SK-N-SH (cell line): ENCODE data around the gene FAM174B. TPM values are rescaled to one million over a fixed set of nuclear protein-coding genes. Genes with fewer than 3 reads are reported as not detected.

Source experiments
- CTCF ChIA-PET: fragments of 300-600, 350-600 bp; formaldehyde crosslinking; extraction: SDS; loops from one replicate; lab custom pipeline; 2021; lab: Yijun Ruan, JAX
- POLR2A ChIA-PET: fragments of 350-600 bp; sonication (Branson Sonifier 250); formaldehyde crosslinking; extraction: SDS; loops from one replicate; lab custom pipeline; 2020; ENCODE audit warnings: antibody characterized with exemption, inconsistent platforms; lab: Yijun Ruan, JAX
- DNase-seq: peaks from one replicate; pipeline ENCODE4 v3.0.0; 2012
- H2AFZ ChIP-seq: fragments of 200-600 bp; sonication (generic); 2 replicates; pipeline ENCODE4 v1.8.1; 2016; ENCODE audit warnings: antibody characterized with exemption, mild to moderate bottlenecking, low read depth
- H3F3A ChIP-seq: fragments of 200-600 bp; sonication (generic); replicated peaks from 2 replicates; pipeline ENCODE3; 2016; ENCODE audit warnings: antibody characterized with exemption, mild to moderate bottlenecking; ENCODE audit not compliant: insufficient read depth
- H3K27ac ChIP-seq, 2 experiments: fragments of 200-500 bp in 1 of 2; fragments of 200-600 bp in 1 of 2; sonication (Bioruptor generic) in 1 of 2; sonication (generic), shearing (Covaris generic) in 1 of 2; 2 replicates each; pipeline versions ENCODE4 v1.5.1 to v1.6.1; 2014 to 2016; ENCODE audit warnings: low read depth in 2 of 2, inconsistent platforms in 1 of 2, low read length in 1 of 2, mild to moderate bottlenecking in 1 of 2, mixed read lengths in 1 of 2
- H3K27me3 ChIP-seq: fragments of 200-600 bp; sonication (generic), shearing (Covaris generic); 2 replicates; pipeline ENCODE4 v1.6.1; 2016; ENCODE audit warnings: mixed run types; ENCODE audit not compliant: insufficient read depth
- H3K36me3 ChIP-seq, 2 experiments: fragments of 200-500 bp in 1 of 2; fragments of 200-600 bp in 1 of 2; sonication (Bioruptor generic) in 1 of 2; sonication (generic) in 1 of 2; replicated peaks in 1 of 2; 2 replicates each; pipeline versions ENCODE3 to v1.5.1; 2014 to 2016; ENCODE audit warnings: low read length in 1 of 2, mild to moderate bottlenecking in 1 of 2; ENCODE audit not compliant: insufficient read depth in 2 of 2, control insufficient read depth in 1 of 2
- H3K4me1 ChIP-seq, 2 experiments: fragments of 200-500 bp in 1 of 2; fragments of 200-600 bp in 1 of 2; sonication (Bioruptor generic) in 1 of 2; sonication (generic), shearing (Covaris generic) in 1 of 2; 2 replicates each; pipeline versions ENCODE4 v1.5.1 to v1.6.1; 2014 to 2016; ENCODE audit warnings: low read depth in 1 of 2, low read length in 1 of 2, mixed run types in 1 of 2; ENCODE audit not compliant: insufficient read depth in 2 of 2, control insufficient read depth in 1 of 2
- H3K4me2 ChIP-seq: fragments of 200-600 bp; sonication (generic), shearing (Covaris generic); 2 replicates; pipeline ENCODE4 v1.6.1; 2017; ENCODE audit warnings: mixed run types
- H3K4me3 ChIP-seq, 2 experiments: fragments of 200-500 bp in 1 of 2; fragments of 200-600 bp in 1 of 2; sonication (Bioruptor generic) in 1 of 2; sonication (generic), shearing (Covaris generic) in 1 of 2; 2 replicates each; pipeline versions ENCODE4 v1.5.1 to v1.8.1; 2014 to 2016; ENCODE audit warnings: low read depth in 2 of 2, inconsistent platforms in 1 of 2, low read length in 1 of 2, mild to moderate bottlenecking in 1 of 2, mixed read lengths in 1 of 2, moderate library complexity in 1 of 2
- H3K79me2 ChIP-seq: fragments of 200-600 bp; sonication (generic); 2 replicates; pipeline ENCODE4 v1.8.1; 2017; ENCODE audit warnings: mild to moderate bottlenecking; ENCODE audit not compliant: insufficient read depth
- H3K9ac ChIP-seq: fragments of 200-600 bp; sonication (generic); 2 replicates; pipeline ENCODE4 v1.6.1; 2017; ENCODE audit warnings: mixed run types
- H3K9me2 ChIP-seq: fragments of 200-600 bp; sonication (generic); 2 replicates; pipeline ENCODE4 v1.6.1; 2017; ENCODE audit warnings: mixed run types
- H3K9me3 ChIP-seq: fragments of 200-600 bp; sonication (generic); 2 replicates; pipeline ENCODE4 v1.6.1; 2017; ENCODE audit warnings: mixed run types, mild to moderate bottlenecking, moderate library complexity
- H4K20me1 ChIP-seq: fragments of 200-600 bp; sonication (generic); 2 replicates; pipeline ENCODE4 v1.6.1; 2017; ENCODE audit warnings: mild to moderate bottlenecking, mixed run types; ENCODE audit not compliant: insufficient read depth
- ELF1 ChIP-seq: IDR thresholded peaks from 2 replicates; pipeline ENCODE4 v1.4.0; 2012
- EZH2phosphoT487 ChIP-seq: fragments of 200-600 bp; sonication (generic); IDR thresholded peaks from 2 replicates; pipeline ENCODE4 v1.6.1; 2017; ENCODE audit warnings: low read depth, mixed run types, mild to moderate bottlenecking, antibody characterized with exemption, moderate library complexity, borderline replicate concordance
- GABPA ChIP-seq: IDR thresholded peaks from 2 replicates; pipeline ENCODE4 v1.4.0; 2012; ENCODE audit warnings: low read depth, mild to moderate bottlenecking
- GATA2 ChIP-seq: sonication (generic); formaldehyde crosslinking; IDR thresholded peaks from 2 replicates; pipeline ENCODE4 v1.5.0; 2020; ENCODE audit warnings: mild to moderate bottlenecking, missing genetic modification reagents
- POLR2AphosphoS5 ChIP-seq: IDR thresholded peaks from 2 replicates; pipeline ENCODE4 v1.6.1; 2012; ENCODE audit warnings: low read depth, low read length
- RAD21 ChIP-seq: IDR thresholded peaks from 2 replicates; pipeline ENCODE4 v1.6.1; 2012; ENCODE audit warnings: mild to moderate bottlenecking, low read length
- SIN3A ChIP-seq: IDR thresholded peaks from 2 replicates; pipeline ENCODE4 v1.6.1; 2012; ENCODE audit warnings: low read depth, mild to moderate bottlenecking, low read length, moderate library complexity, borderline replicate concordance
- TCF12 ChIP-seq: IDR thresholded peaks from 2 replicates; pipeline ENCODE4 v1.4.0; 2012
- TEAD4 ChIP-seq: IDR thresholded peaks from 2 replicates; pipeline ENCODE4 v1.4.0; 2012; ENCODE audit warnings: mild to moderate bottlenecking, borderline replicate concordance; ENCODE audit not compliant: insufficient read depth
- WGBS: methylation state at CpG from one replicate; pipeline ENCODE4 v1.1.6; 2017; ENCODE audit warnings: low lambda C conversion rate; 5-methylcytosine and 5-hydroxymethylcytosine counted together
- polyA plus RNA-seq, 3 experiments: library from polyadenylated mRNA; depleted of rRNA; stranded (reverse); fragments of >200 nt; gene quantifications; 2 replicates each; pipeline ENCODE4 v1.2.3, GENCODE V29; 2012
- TF ChIP-seq, protein P1 (sequence below): fragments of 150-350 bp; IDR thresholded peaks from 2 replicates; pipeline ENCODE4 v1.6.1; 2016; ENCODE audit warnings: mild to moderate bottlenecking, low read depth, low read length
- TF ChIP-seq, protein P2 (sequence below): IDR thresholded peaks from 2 replicates; pipeline ENCODE4; 2012

Gene FAM174B
- polyA plus RNA-seq, 1 of the 3 experiments (the other 2 are of a cell fraction): 0.30 TPM

DNA sequence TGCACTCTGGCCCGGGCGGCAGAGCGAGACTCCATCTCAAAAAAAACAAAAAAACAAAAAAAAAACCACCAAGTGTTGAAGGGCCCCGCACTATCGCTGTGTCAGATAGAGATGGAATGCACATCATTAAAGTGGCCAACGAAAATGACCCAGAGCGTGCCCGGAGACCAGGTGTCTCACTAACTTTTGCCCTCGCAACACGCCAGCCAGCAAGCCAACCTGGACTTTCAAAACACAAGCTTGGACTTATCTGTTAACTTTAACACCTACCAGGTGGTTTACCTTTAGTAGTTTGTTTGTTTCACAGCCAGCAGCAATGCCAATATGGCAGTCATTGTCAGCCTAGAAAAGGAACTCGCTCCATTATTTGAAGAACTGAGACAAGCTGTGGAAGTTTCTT lies 28.6 kb downstream of the FAM174B start:
- no peak for DNase-seq
- H2AFZ ChIP-seq: no peak overlapping the region
- peaks cover 0 to 7% of the 10 kb centered on the region in 2 experiments; a peak in 1 of 4 replicates for H3K4me1 ChIP-seq
- H3F3A ChIP-seq: no peaks in the 10 kb centered on the region
- H3K9me3 ChIP-seq: no peaks in the 10 kb centered on the region
- ChIA-PET POLR2A (no interaction called here), CTCF (interaction anchor here (0.7 kb wide), 1 partner anchor 46 kb away, joined by 3 read pairs; no protein-coding TSS in a partner anchor)
- H3K36me3 ChIP-seq: no peaks in the 10 kb centered on the region
- no peaks in the 10 kb centered on the region for H3K9me2 ChIP-seq
- H3K79me2 ChIP-seq: no peaks in the 10 kb centered on the region
- H3K27ac ChIP-seq: no peak overlapping the region
- 73% methylated on average over 11 of the region's 11 CpGs for whole genome bisulfite sequencing
- H3K27me3 ChIP-seq: no peaks in the 10 kb centered on the region
- no peak overlapping the region for H3K4me2 ChIP-seq
- H4K20me1 ChIP-seq: no peaks in the 10 kb centered on the region
- no peak overlapping the region for H3K4me3 ChIP-seq
- no peak overlapping the region for H3K9ac ChIP-seq
- TF ChIP-seq EZH2phosphoT487 (no peak), GABPA (no peak), RAD21 (no peak)

DNA sequence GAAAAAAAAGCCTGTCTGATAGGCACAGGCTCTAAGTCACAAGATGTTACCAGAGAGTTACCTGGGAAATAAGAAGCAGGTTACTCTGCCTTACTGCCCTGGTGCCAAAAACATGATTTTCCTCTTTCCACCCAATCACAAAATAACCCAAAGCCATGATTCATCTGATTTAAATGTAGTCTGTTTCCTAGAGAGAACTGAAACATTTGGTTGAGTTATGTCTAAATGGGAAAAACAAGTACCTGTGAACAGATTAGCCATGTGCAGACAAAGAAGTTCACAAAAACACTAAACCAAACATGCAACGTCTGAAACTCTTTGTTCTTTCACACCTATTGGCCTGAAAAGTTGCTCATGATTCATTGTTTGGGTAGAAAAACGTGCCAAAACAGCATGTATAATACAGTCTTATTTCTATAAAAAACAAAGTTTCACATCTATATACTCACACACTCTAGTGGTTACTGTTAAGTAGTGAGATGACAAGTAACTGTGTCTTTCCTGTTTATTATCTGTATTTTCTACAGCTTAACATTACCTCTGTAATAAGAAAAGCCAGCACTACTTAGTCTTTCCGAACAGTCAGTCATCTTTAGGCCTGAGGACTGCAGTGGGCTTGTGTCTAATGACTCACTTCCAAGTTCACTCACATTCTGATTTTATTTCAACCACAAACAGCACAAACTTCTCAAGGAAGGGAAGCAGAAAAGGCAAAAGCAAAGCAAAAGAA lies 30.2 kb downstream of the FAM174B start:
- Histone ChIP-seq H3K27ac (no peak overlapping the region), H3K4me2 (no peak overlapping the region), H3K9ac (no peak overlapping the region), H2AFZ (no peak overlapping the region), H3K36me3 (no peaks in the 10 kb centered on the region), H3K9me2 (no peaks in the 10 kb centered on the region), H3F3A (no peaks in the 10 kb centered on the region), H3K4me3 (no peak overlapping the region), H4K20me1 (no peaks in the 10 kb centered on the region), H3K9me3 (no peaks in the 10 kb centered on the region), H3K4me1 (peaks cover 0 to 7% of the 10 kb centered on the region in 2 experiments; a peak in 1 of 4 replicates), H3K79me2 (no peaks in the 10 kb centered on the region), H3K27me3 (no peaks in the 10 kb centered on the region)
- CTCF ChIA-PET: interaction anchor here (1.3 kb wide), 1 partner anchor 63 kb away, joined by 3 read pairs; no protein-coding TSS in a partner anchor
- POLR2A ChIA-PET: no interaction called here
- DNase-seq: no peak
- TF ChIP-seq POLR2AphosphoS5 (no peak), TEAD4 (no peak), TCF12 (no peak), GABPA (no peak), SIN3A (no peak), GATA2 (no peak), RAD21 (no peak), ELF1 (no peak)
- TF ChIP-seq, protein P1, sequence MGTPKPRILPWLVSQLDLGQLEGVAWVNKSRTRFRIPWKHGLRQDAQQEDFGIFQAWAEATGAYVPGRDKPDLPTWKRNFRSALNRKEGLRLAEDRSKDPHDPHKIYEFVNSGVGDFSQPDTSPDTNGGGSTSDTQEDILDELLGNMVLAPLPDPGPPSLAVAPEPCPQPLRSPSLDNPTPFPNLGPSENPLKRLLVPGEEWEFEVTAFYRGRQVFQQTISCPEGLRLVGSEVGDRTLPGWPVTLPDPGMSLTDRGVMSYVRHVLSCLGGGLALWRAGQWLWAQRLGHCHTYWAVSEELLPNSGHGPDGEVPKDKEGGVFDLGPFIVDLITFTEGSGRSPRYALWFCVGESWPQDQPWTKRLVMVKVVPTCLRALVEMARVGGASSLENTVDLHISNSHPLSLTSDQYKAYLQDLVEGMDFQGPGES: no peak
- TF ChIP-seq, protein P2, sequence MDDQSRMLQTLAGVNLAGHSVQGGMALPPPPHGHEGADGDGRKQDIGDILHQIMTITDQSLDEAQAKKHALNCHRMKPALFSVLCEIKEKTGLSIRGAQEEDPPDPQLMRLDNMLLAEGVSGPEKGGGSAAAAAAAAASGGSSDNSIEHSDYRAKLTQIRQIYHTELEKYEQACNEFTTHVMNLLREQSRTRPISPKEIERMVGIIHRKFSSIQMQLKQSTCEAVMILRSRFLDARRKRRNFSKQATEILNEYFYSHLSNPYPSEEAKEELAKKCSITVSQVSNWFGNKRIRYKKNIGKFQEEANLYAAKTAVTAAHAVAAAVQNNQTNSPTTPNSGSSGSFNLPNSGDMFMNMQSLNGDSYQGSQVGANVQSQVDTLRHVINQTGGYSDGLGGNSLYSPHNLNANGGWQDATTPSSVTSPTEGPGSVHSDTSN: no peak
- TF ChIP-seq, all 33 proteins: peak for 0
- WGBS: 20% methylated on average over 3 of the region's 3 CpGs
